H7 (cell line): ENCODE data around the gene NBPF3. TPM values are rescaled to one million over a fixed set of nuclear protein-coding genes. Genes with fewer than 3 reads are reported as not detected.
"Not testable (repeated sequence)": the region's sequence is repeated elsewhere in the genome, so short reads cannot be mapped to it uniquely, and the experiment has no call there.

Experiments
- DNase-seq: peaks from one replicate; pipeline ENCODE4 v3.0.0; 2012
- H3K27me3 ChIP-seq: 2 replicates; pipeline ENCODE4 v1.6.0; 2011; ENCODE audit warnings: mild to moderate bottlenecking, low read length; ENCODE audit not compliant: control insufficient read depth, insufficient read depth
- H3K36me3 ChIP-seq: replicated peaks from 2 replicates; pipeline ENCODE4 v1.5.1; 2011; ENCODE audit warnings: low read length; ENCODE audit not compliant: control insufficient read depth, insufficient read depth
- H3K4me3 ChIP-seq: 2 replicates; pipeline ENCODE4 v1.5.1; 2011; ENCODE audit warnings: low read depth, mild to moderate bottlenecking, control low read depth, low read length, moderate library complexity; ENCODE audit not compliant: insufficient read depth
- total RNA-seq: library from RNA; depleted of rRNA; stranded (reverse); fragments of >200 nt; shearing (Covaris generic); gene quantifications from 2 replicates; pipeline ENCODE4 v1.2.3, GENCODE V29; 2014; rRNA removed

NBPF3 gene
- 19.7 and 28.0 TPM in 2 replicates for total RNA-seq

DNA sequence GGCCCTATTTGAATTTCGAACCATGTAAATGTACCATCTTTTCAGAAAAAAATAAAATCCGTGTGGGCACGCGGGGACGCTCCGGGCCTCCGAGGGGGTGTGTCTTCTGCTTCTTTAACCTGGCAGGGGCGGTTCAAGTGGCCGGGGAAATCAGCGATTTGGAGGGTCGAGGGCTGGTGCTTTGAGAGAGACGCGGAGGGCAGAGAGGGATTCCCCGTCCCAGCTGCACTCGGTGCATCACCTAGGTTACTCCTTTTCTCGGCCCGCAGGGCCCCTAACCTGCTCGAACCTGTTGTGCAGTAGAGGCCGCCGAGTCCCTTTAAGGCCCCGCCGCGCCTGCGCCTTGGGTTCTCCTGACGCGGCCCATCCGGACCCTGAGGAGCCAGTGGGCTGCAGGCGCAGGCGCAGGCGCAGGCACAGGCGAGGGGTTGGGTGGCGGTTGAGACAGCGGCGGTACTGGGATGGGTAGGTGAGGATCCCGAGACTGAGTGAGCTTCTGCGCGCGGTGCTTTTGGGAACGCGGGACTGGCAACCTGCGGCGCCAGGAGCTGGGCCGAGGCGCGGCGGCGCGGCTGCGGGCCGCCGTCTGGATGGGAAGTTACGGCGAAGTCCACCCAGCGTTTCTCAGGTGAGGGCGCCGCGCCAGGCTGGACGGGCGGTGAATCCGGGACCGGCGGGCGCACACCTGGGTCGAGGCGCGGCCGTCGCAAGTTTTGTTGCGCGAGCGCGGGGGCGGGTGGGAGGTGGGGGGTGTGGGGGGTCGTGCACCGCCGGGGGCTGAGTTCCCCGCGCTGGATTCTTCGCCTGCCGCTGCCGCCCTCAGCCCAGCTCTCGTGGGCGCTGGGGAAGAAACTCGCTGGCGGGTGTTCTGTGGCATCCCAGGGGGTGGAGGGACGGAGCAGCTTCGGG, at the start of gene NBPF3:
NBPF3 (plus strand) TSS at position 417 of the 909 bp plus-strand sequence. CDS start 4,950 bp downstream, outside the sequence.
- no peaks in the 10 kb centered on the region for H3K36me3 ChIP-seq
- DNase-seq, result peak; percentile 96
- peak within 1 kb of the TSS; percentile 91 for H3K4me3 ChIP-seq
- peaks cover 22% of the 10 kb centered on the region for H3K27me3 ChIP-seq

DNA sequence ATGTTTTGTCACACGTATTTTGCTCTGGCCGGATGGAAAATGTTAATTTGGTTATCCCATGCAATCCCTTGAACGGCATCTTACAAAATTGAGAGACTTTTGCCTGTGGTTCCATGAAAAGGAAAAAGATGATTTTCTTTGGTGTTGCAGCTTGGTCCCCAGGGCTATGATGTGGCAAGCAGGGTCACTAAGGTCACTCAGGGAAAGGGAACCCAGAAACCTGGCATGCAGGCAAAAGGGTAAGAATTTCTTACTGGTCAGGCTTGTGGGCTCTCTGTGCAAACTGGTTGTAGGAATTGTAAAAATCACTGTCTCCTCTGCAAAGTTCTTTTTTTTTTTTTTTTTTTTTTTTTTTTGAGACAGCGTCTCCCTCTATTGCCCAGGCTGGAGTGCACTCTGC, 48.4 kb upstream of the NBPF3 start:
- Histone ChIP-seq H3K4me3 (no peak overlapping the region), H3K27me3 (no peaks in the 10 kb centered on the region), H3K36me3 (no peaks in the 10 kb centered on the region)
- DNase-seq, result no peak

- Histone ChIP-seq H3K4me3 (no peak overlapping the region), H3K27me3 (no peaks in the 10 kb centered on the region), H3K36me3 (no peaks in the 10 kb centered on the region)
- no peak for DNase-seq
Observed at GRCh38 chr1:21392587-21393263, 47.2 kb upstream of the NBPF3 start.

DNA sequence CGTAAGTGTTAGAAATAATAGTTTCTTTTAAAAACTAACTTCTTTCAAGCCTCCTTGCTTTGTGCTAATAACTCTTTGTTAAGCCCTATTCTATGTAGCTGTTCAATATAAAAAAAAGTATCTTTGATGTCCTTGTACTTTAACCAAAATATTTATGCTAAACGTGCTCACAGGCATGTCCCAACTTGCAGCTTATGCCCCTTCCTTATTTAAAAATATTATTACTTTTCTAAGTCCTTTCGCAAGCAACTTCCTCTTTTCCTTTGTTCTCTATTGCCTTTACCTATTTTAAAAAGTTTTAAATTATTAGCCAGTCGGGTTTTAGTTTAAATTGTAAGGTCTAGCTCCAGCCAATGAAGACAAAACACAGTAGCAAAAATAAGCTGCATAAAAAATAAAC, 43.4 kb upstream of the NBPF3 start:
- Histone ChIP-seq H3K27me3 (no peaks in the 10 kb centered on the region; the same call in 1 of the 2 replicates), H3K36me3 (no peaks in the 10 kb centered on the region), H3K4me3 (no peak overlapping the region)
- DNase-seq, result no peak

DNA sequence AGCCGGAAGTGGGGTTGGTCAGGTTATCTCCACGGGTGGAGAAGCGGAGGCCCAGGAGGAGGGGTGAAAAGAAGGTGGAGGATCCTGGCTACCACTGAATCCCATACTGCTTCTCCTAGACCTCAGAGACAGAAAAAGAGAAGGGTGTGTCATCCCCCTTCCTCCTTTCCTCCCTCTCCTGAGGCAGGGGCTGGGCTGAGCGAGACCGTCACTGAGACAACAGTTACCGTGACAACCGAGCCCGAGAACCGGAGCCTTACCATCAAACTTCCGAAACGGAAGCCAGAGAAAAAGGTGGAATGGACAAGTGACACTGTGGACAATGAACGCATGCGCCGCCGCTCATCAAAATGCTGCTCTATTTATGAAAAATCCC, 42.1 kb upstream of the NBPF3 start:
- Histone ChIP-seq H3K36me3 (no peaks in the 10 kb centered on the region), H3K4me3 (no peak overlapping the region), H3K27me3 (no peaks in the 10 kb centered on the region; the same call in 1 of the 2 replicates)
- peak; percentile 67 for DNase-seq

DNA sequence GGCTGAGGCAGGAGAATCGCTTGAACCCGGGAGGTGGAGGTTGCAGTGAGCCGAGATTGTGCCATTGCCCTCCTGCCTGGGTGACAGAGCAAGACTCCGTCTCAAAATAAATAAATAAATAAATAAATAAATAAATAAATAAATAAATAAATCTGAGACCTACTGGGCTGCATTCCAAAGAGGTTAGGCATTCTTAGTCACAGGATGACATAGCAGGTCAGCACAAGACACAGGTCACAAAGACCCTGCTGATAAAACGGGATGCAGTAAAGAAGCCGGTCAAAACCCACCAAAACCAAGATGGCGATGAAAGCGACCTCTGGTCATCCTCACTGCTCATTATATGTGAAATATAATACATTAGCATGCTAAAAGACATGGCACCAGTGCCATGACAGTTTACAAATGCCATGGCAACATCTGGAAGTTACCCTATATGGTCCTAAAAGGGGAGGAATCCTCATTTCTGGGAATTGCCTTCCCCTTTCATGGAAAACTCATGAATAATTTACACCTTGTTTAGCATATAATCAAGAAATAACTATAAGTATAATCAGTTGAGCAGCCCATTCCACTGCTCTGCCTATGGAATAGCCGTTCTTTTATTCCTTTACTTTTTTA, 38.1 kb upstream of the NBPF3 start:
- not testable (repeated sequence) for H3K36me3 ChIP-seq, H3K4me3 ChIP-seq, DNase-seq, H3K27me3 ChIP-seq

- Histone ChIP-seq H3K27me3 (no peaks in the 10 kb centered on the region), H3K4me3 (no peak overlapping the region), H3K36me3 (no peaks in the 10 kb centered on the region)
- no peak for DNase-seq
Observed at GRCh38 chr1:21406659-21407058, 33.3 kb upstream of the NBPF3 start.

GRCh38 chr1:21409897-21410296, 30.0 kb upstream of the NBPF3 start:
- not testable (repeated sequence) for H3K4me3 ChIP-seq, H3K36me3 ChIP-seq, H3K27me3 ChIP-seq, DNase-seq

DNA sequence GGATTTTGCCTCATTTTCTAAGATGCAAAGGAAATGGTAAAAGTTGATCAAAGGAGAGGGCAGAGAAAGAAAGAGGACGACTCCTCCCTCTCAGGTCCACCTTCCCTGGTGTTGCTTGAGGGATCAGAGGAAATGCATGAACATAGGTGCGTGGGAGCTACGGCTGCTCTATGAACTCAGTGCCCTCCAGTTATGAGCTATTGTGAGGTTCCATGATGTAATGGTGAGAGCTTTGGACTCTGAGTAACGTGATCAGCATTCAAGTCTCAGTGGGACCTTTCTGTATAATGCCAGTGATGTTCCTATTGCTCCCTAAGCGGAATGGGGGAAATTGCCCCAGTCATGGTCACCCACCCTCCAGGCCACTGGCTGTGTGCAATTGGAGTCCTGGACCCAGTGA, 25.9 kb upstream of the NBPF3 start:
- H3K27me3 ChIP-seq, result no peaks in the 10 kb centered on the region; the same call in 1 of the 2 replicates
- no peak overlapping the region for H3K4me3 ChIP-seq
- DNase-seq, result no peak
- H3K36me3 ChIP-seq, result no peaks in the 10 kb centered on the region

- not testable (repeated sequence) for DNase-seq, H3K36me3 ChIP-seq, H3K4me3 ChIP-seq, H3K27me3 ChIP-seq
Observed at GRCh38 chr1:21420378-21420777, 19.6 kb upstream of the NBPF3 start.

DNA sequence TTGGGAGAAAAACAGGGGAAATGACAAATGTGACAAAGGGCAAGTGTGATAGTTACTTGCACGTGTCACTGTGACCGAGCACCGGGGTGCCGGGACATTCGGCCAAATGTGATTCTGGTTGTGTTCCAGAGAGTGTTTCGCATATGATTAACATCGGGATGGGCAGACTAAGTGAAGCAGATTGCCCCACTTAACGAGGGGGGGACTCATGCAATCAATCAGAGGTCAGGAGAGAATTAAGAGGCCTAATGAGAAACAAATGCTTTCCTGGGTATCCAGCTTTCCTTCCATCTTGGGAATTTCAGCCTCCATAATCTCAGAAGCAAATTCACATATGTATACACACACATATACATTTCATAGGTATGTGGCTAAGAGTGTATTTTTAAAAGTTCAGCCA, 18.6 kb upstream of the NBPF3 start:
- H3K36me3 ChIP-seq, H3K27me3 ChIP-seq, DNase-seq, H3K4me3 ChIP-seq: not testable (repeated sequence)

DNA sequence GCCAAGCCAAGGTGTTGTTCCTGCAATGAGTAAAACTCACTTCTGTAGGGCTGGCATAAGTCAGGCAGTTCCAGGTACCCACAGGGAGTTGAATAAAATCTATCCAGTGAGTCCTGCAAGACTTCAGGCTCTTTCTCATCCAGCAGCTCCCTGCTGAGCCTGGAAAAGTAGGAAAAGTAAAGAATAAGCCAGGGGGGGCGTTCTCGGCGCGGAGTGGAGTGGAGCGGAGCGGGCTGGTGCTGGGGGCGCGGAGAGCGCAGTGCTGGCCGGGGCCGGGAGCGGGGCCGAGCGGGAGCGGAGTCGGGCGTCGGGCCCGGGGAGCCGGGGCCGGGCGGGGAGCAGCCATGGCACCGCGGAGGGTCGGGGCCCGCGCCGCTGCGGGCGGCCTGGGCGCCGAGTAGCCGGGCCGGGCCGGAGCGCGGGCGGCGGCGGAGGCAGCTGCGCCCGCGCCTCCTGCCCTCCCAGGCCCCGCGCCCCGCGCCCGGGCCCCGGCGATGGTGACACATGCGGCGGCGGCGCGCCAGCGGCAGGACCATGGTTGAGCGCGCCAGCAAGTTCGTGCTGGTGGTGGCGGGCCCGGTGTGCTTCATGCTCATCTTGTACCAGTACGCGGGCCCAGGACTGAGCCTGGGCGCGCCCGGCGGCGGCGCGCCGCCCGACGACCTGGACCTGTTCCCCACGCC, 12.0 kb upstream of the NBPF3 start:
- DNase-seq, result peak; percentile 48
- H3K36me3 ChIP-seq, result not testable (repeated sequence)
- Histone ChIP-seq H3K27me3 (peaks cover 12% of the 10 kb centered on the region), H3K4me3 (peak overlapping the region; percentile 35)

DNA sequence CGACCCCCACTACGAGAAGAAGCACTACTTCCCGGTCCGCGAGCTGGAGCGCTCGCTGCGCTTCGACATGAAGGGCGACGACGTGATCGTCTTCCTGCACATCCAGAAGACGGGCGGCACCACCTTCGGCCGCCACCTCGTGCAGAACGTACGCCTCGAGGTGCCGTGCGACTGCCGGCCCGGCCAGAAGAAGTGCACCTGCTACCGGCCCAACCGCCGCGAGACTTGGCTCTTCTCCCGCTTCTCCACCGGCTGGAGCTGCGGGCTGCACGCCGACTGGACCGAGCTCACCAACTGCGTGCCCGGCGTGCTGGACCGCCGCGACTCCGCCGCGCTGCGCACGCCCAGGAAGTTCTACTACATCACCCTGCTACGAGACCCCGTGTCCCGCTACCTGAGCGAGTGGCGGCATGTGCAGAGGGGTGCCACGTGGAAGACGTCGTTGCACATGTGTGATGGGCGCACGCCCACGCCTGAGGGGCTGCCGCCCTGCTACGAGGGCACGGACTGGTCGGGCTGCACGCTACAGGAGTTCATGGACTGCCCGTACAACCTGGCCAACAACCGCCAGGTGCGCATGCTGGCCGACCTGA, 11.4 kb upstream of the NBPF3 start:
- not testable (repeated sequence) for DNase-seq, H3K36me3 ChIP-seq
- Histone ChIP-seq H3K4me3 (peak overlapping the region; percentile 35), H3K27me3 (peaks cover 12% of the 10 kb centered on the region)

GRCh38 chr1:21429210-21429609, 10.7 kb upstream of the NBPF3 start:
- DNase-seq, H3K36me3 ChIP-seq, H3K4me3 ChIP-seq: not testable (repeated sequence)
- peaks cover 12% of the 10 kb centered on the region for H3K27me3 ChIP-seq
